AG09319 (cell line): ENCODE data around the gene EPN3.

Source experiments
- DNase-seq: peaks from one replicate; pipeline ENCODE4 v3.0.0-alpha.2; 2010; ENCODE audit warnings: low read depth; ENCODE audit errors: extremely low read depth
- CTCF ChIP-seq: IDR thresholded peaks from 2 replicates; pipeline ENCODE4 v1.5.1; 2011; ENCODE audit warnings: low read depth, mild to moderate bottlenecking, inconsistent platforms, low read length, moderate library complexity

The EPN3 gene

DNA sequence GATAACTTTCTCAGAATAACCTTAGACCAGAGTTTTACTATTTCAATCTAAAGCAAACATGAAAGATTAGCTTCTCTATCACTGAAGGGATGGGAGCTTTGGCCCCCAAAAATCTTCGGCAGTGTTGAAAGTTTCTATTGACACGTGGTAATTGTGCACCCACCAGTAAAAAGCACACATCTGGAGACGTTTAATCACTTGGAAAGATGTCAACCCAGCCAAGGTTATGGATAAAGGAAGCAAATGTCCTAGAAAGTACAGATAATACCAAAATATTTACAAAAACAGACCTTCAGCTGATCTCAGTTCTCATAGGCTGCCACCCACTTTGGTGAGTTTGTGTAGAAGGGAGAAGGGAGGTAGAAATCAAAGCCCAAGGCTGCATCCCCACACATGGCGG is 19.0 kb upstream of the EPN3 start:
- no peak for TF ChIP-seq CTCF
- no peak for DNase-seq

GRCh38 chr17:50514388-50514787 is 18.1 kb upstream of the EPN3 start:
- TF ChIP-seq CTCF: no peak
- no peak for DNase-seq

- no peak for TF ChIP-seq CTCF
- no peak for DNase-seq
Observed at GRCh38 chr17:50514936-50515702, 17.4 kb upstream of the EPN3 start.

DNA sequence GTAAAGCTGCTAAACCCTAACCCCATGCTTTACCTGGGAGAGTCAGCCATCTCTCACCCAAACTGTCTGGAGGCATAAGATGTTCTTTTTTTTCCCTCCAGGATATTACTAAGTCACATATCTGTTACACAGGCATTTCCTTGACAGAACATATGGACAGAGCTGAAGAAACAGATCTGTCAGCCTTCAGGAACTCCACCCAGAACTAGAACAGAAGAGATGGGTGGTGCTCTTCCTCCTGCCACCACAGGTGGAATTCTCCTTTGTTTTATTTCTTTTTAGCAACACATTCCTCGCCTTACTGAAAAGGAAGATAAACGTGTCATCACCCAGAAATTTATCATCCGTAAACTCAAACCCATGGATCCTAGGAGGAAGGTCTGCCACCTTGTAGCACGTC is 15.5 kb upstream of the EPN3 start:
- no peak for TF ChIP-seq CTCF
- no peak for DNase-seq

- TF ChIP-seq CTCF: no peak
Observed at GRCh38 chr17:50517504-50518383, 14.8 kb upstream of the EPN3 start.

GRCh38 chr17:50518384-50519023 is 14.0 kb upstream of the EPN3 start:
- TF ChIP-seq CTCF: no peak
- DNase-seq: no peak

More at GRCh38 chr17:50517504-50518383, 14.8 kb upstream of the EPN3 start:
- no peak for DNase-seq
